GM18858 (cell line): ENCODE data around the gene RNF212.

ENCODE experiments used
- ATAC-seq: cut with Tn5 transposase; IDR thresholded peaks from one replicate; pipeline ENCODE4 v1.9.1; 2021; ENCODE audit not compliant: unreplicated experiment

The RNF212 gene

GRCh38 chr4:1036976-1037810, 76.2 kb downstream of the RNF212 start:
- no peak for ATAC-seq

GRCh38 chr4:1036095-1036494, 77.3 kb downstream of the RNF212 start:
- ATAC-seq: no peak

GRCh38 chr4:1035510-1035909, 77.9 kb downstream of the RNF212 start:
- no peak for ATAC-seq

- ATAC-seq: no peak
These were observed 79.4 kb downstream of the RNF212 start for GRCh38 chr4:1033840-1034551.

GRCh38 chr4:1032861-1033260, 80.5 kb downstream of the RNF212 start:
- no peak for ATAC-seq

GRCh38 chr4:1031956-1032795, 81.2 kb downstream of the RNF212 start:
- ATAC-seq: no peak

GRCh38 chr4:1031346-1031745, 82.0 kb downstream of the RNF212 start:
- no peak for ATAC-seq

- ATAC-seq: no peak
These were observed 82.8 kb downstream of the RNF212 start for GRCh38 chr4:1030559-1030958.

- ATAC-seq: no peak
These were observed 83.3 kb downstream of the RNF212 start for GRCh38 chr4:1030031-1030430.

GRCh38 chr4:1029529-1029928, 83.8 kb downstream of the RNF212 start:
- ATAC-seq: no peak

- ATAC-seq: no peak
These were observed 84.7 kb downstream of the RNF212 start for GRCh38 chr4:1028574-1029220.

- no peak for ATAC-seq
These were observed 85.5 kb downstream of the RNF212 start for GRCh38 chr4:1027915-1028238.

- ATAC-seq: no peak
These were observed 86.0 kb downstream of the RNF212 start for GRCh38 chr4:1027219-1027914.

- no peak for ATAC-seq
These were observed 87.2 kb downstream of the RNF212 start for GRCh38 chr4:1026115-1026514.

- no peak for ATAC-seq
These were observed 88.3 kb downstream of the RNF212 start for GRCh38 chr4:1024882-1025545.

- no peak for ATAC-seq
These were observed 89.2 kb downstream of the RNF212 start for GRCh38 chr4:1023895-1024740.

GRCh38 chr4:1023075-1023640, 90.2 kb downstream of the RNF212 start:
- ATAC-seq: no peak

GRCh38 chr4:1022739-1023066, 90.7 kb downstream of the RNF212 start:
- no peak for ATAC-seq
